ENCODE data around the gene E2F7. TPM values are rescaled to one million over a fixed set of nuclear protein-coding genes. Genes with fewer than 3 reads are reported as not detected.

Gene E2F7
- total and polyA plus RNA-seq, 2 of the 4 experiments (the other 2 are of a cell fraction): 6.0 to 8.1 TPM

- Histone ChIP-seq H3K27ac (ENCODE audit: insufficient read depth, low read length) (no peak overlapping the region), H3K9me3 (ENCODE audit: control insufficient read depth, insufficient read depth, low read length) (peaks cover 7% of the 10 kb centered on the region), H2BK5ac (ENCODE audit: low read depth, low read length, poor library complexity, severe bottlenecking) (no peak overlapping the region), H3K23ac (ENCODE audit: low read depth, low read length) (no peak overlapping the region), H3K9ac (ENCODE audit: low read depth, low read length) (no peak overlapping the region), H4K20me1 (ENCODE audit: insufficient read depth, low read length) (no peaks in the 10 kb centered on the region), H3K4me1 (ENCODE audit: control insufficient read depth, insufficient read depth, low read length) (no peaks in the 10 kb centered on the region), H4K5ac (ENCODE audit: low read depth, low read length) (no peak overlapping the region), H3K4me2 (ENCODE audit: low read depth, low read length) (no peak overlapping the region), H2BK120ac (ENCODE audit: low read depth, low read length) (no peak overlapping the region), H3K4ac (ENCODE audit: low read depth, low read length) (no peak overlapping the region), H4K91ac (ENCODE audit: insufficient read depth, low read depth, low read length) (no peak overlapping the region), H3K56ac (ENCODE audit: extremely low read depth, insufficient read depth, low read length) (no peak overlapping the region), H3K18ac (ENCODE audit: low read depth, low read length) (no peak overlapping the region), H3K14ac (replicated peaks; ENCODE audit: low read depth, low read length) (no peak overlapping the region), H3K9me1 (ENCODE audit: insufficient read depth, low read length) (no peaks in the 10 kb centered on the region), H2AK5ac (ENCODE audit: low read depth, low read length) (no peak overlapping the region), H3K4me3 (ENCODE audit: insufficient read depth, low read depth, low read length) (no peak overlapping the region), H2AK9ac (replicated peaks; ENCODE audit: low read depth, low read length, poor library complexity) (no peak overlapping the region), H3K27me3 (ENCODE audit: control insufficient read depth, insufficient read depth, low read length) (no peaks in the 10 kb centered on the region; the same call in 1 of the 2 replicates), H2AFZ (replicated peaks; ENCODE audit: low read length, poor library complexity) (no peak overlapping the region), H2BK20ac (ENCODE audit: low read depth, low read length) (no peak overlapping the region), H4K8ac (ENCODE audit: low read depth in 2 of 2, low read length in 2 of 2) (no peak overlapping the region), H2BK15ac (ENCODE audit: low read depth, low read length) (no peak overlapping the region), H3K36me3 (ENCODE audit: control insufficient read depth, insufficient read depth, low read length) (no peaks in the 10 kb centered on the region), H3K79me1 (ENCODE audit: low read depth in 1 of 2, low read length in 2 of 2) (no peaks in the 10 kb centered on the region)
- BruUV-seq (replicated peaks): no TSS peak
- in situ Hi-C loops (cut with MboI; ENCODE audit: low sequenced_read_pairs) (no loop called here), dilution Hi-C loops (cut with HindIII; ENCODE audit: low sequenced_read_pairs, unreplicated experiment) (no loop called here), intact Hi-C loops (cut with micrococcal nuclease) (no loop called here)
- POLR2A ChIA-PET (ENCODE audit: unreplicated experiment): no interaction called here
- TF ChIP-seq FOS (IDR thresholded peaks at IDR 0.05; ENCODE audit: low read depth, low read length) (no peak), SMC3 (IDR thresholded peaks at IDR 0.05; ENCODE audit: low read depth, low read length) (no peak), CEBPB (IDR thresholded peaks at IDR 0.05; ENCODE audit: low read depth, low read length) (no peak), NFE2L2 (IDR thresholded peaks at IDR 0.05; ENCODE audit: low read depth, low read length) (no peak), BHLHE40 (IDR thresholded peaks at IDR 0.05; ENCODE audit: low read depth, low read length) (no peak), MXI1 (IDR thresholded peaks at IDR 0.05; ENCODE audit: borderline replicate concordance, low read depth, low read length) (no peak), RFX5 (IDR thresholded peaks at IDR 0.05; ENCODE audit: low read depth, low read length) (no peak), ELK1 (IDR thresholded peaks at IDR 0.05; ENCODE audit: borderline replicate concordance, low read depth, low read length) (no peak), POLR2A (IDR thresholded peaks at IDR 0.05; ENCODE audit: low read depth, low read length) (no peak), CTCF (conservative IDR thresholded peaks at IDR 0.05; ENCODE audit: low read depth, low read length) (no peak)
- DNase-seq (no peak), ATAC-seq (ENCODE audit: low read depth) (no peak)
- CTCF ChIA-PET: interaction anchor here (1.1 kb wide), 1 partner anchor 13 kb away, joined by 3 read pairs; no protein-coding TSS in a partner anchor
- WGBS, 2 experiments (ENCODE audit: extremely low coverage in 2 of 2, insufficient read length in 1 of 2): 98% methylated on average over 8 of the region's 26 CpGs; no CpG with 5 or more reads in 1 of the 2 experiments
Measured at GRCh38 chr12:76984566-76984965, 80.8 kb downstream of the E2F7 start.

Measured in IMR-90 (cell line).